ENCODE measurements around the gene RNF222. TPM values are rescaled to one million over a fixed set of nuclear protein-coding genes. Genes with fewer than 3 reads are reported as not detected.

The RNF222 gene
- polyA plus RNA-seq, 1 of the 3 experiments (the other 2 are of a cell fraction): not detected

DNA sequence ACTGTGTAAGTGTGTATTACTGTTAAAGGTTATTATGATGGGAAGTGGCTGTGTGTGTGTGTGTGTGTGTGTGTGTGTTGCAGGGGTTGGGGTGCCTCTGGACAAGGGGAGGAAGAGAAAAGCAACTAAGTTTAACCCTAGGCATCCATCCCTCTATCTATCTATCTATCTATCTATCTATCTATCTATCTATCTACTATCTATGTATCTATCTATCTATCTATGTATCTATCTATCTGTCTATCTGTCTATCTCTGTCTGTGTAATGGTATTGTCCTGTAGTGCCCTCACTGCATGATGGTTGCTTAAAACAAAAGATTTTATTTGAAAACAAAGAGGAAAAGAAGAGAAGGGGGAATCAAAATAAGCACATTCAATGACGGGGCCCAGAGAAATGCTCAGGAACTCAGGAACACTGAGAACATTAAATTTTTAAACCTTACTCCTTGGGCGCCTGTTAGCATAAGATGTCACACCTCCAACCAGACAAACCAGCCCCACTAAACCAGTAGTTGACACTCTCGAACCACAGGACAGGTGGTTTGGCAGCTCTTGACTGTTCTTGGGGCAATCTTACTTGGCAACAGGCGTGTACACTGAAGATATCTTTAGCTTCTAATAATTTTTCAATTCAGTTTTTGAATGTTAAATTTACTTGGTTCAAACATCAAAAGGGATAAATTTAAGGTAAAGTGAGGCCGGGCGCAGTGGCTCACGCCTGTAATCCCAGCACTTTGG is 9.5 kb downstream of the RNF222 start (continued):
- TF ChIP-seq, protein P1, sequence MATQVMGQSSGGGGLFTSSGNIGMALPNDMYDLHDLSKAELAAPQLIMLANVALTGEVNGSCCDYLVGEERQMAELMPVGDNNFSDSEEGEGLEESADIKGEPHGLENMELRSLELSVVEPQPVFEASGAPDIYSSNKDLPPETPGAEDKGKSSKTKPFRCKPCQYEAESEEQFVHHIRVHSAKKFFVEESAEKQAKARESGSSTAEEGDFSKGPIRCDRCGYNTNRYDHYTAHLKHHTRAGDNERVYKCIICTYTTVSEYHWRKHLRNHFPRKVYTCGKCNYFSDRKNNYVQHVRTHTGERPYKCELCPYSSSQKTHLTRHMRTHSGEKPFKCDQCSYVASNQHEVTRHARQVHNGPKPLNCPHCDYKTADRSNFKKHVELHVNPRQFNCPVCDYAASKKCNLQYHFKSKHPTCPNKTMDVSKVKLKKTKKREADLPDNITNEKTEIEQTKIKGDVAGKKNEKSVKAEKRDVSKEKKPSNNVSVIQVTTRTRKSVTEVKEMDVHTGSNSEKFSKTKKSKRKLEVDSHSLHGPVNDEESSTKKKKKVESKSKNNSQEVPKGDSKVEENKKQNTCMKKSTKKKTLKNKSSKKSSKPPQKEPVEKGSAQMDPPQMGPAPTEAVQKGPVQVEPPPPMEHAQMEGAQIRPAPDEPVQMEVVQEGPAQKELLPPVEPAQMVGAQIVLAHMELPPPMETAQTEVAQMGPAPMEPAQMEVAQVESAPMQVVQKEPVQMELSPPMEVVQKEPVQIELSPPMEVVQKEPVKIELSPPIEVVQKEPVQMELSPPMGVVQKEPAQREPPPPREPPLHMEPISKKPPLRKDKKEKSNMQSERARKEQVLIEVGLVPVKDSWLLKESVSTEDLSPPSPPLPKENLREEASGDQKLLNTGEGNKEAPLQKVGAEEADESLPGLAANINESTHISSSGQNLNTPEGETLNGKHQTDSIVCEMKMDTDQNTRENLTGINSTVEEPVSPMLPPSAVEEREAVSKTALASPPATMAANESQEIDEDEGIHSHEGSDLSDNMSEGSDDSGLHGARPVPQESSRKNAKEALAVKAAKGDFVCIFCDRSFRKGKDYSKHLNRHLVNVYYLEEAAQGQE (IDR thresholded peaks at IDR 0.05; ENCODE audit: low read depth, low read length): no peak
- TF ChIP-seq YY1 (IDR thresholded peaks at IDR 0.05; ENCODE audit: low read depth) (no peak), USF2 (IDR thresholded peaks at IDR 0.05; ENCODE audit: borderline replicate concordance, low read depth, low read length) (no peak), ELF1 (IDR thresholded peaks at IDR 0.05) (no peak)

DNA sequence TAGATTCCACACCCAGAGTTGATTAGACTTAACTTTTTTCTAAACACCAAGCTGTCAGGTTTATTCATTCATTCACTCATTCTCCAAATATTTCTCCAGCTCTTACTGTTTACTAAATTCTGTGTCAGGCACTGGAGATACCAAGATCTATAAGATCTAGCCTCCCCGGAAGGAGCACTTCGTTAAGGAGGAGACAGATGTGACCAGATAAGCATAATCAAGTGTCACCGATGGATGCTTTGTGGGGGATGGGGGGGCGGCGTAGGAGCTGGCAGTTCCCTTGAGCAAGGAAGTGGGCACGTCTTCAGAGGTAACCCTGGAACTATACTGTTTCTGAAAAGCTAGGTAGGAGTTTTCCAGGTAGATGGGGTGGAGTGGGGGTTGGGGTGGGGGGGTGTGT is 10.8 kb downstream of the RNF222 start:
- H3F3A ChIP-seq (replicated peaks; ENCODE audit: insufficient read depth): peaks cover 29% of the 10 kb centered on the region
- TF ChIP-seq FOXJ3 (CRISPR knock-in tag; IDR thresholded peaks at IDR 0.05): no peak
- TF ChIP-seq SIN3A (IDR thresholded peaks at IDR 0.05; ENCODE audit: borderline replicate concordance, low read depth, low read length): no peak
- no peak for TF ChIP-seq RFX5 (IDR thresholded peaks at IDR 0.05; ENCODE audit: low read length)
- no peak for TF ChIP-seq GATA2 (CRISPR knock-in tag; IDR thresholded peaks at IDR 0.05)
- TF ChIP-seq YY1 (IDR thresholded peaks at IDR 0.05; ENCODE audit: low read depth): no peak
- no peak for TF ChIP-seq ZBTB33 (IDR thresholded peaks at IDR 0.05; ENCODE audit: borderline replicate concordance, low read depth)
- no peak for TF ChIP-seq MXI1 (IDR thresholded peaks at IDR 0.05; ENCODE audit: low read depth, low read length)
- no peak for TF ChIP-seq MEF2A (IDR thresholded peaks at IDR 0.05; ENCODE audit: borderline replicate concordance, low read depth)
- H3K9me2 ChIP-seq: no peaks in the 10 kb centered on the region
- H4K20me1 ChIP-seq (ENCODE audit: insufficient read depth): peaks cover 5% of the 10 kb centered on the region
- H3K4me3 ChIP-seq (ENCODE audit: low read depth in 2 of 2, low read length in 1 of 2): no peak overlapping the region
- peaks cover 8 to 11% of the 10 kb centered on the region in 2 experiments; a peak in 2 of 4 replicates for H3K4me1 ChIP-seq (ENCODE audit: control insufficient read depth in 1 of 2, insufficient read depth in 2 of 2, low read depth in 1 of 2, low read length in 1 of 2)
- H3K4me2 ChIP-seq: no peak overlapping the region
- H3K36me3 ChIP-seq (replicated peaks in 1 of 2; ENCODE audit: control insufficient read depth in 1 of 2, insufficient read depth in 2 of 2, low read length in 1 of 2): peaks cover 0 to 5% of the 10 kb centered on the region in 2 experiments
- H3K79me2 ChIP-seq (ENCODE audit: insufficient read depth): peaks cover 12% of the 10 kb centered on the region
- no peak overlapping the region for H3K9ac ChIP-seq
- 96% methylated on average over 6 of the region's 6 CpGs for WGBS (ENCODE audit: low lambda C conversion rate)
- no peak for DNase-seq
- H3K27me3 ChIP-seq (ENCODE audit: insufficient read depth): no peaks in the 10 kb centered on the region
- POLR2A ChIA-PET: no interaction called here
- CTCF ChIA-PET: interaction anchor here (0.7 to 1.8 kb wide), 2 partner anchors 216 to 360 kb away, joined by 3 to 4 read pairs; no protein-coding TSS in a partner anchor
- no peak overlapping the region for H2AFZ ChIP-seq (ENCODE audit: low read depth)
- H3K9me3 ChIP-seq: no peaks in the 10 kb centered on the region
- no peak overlapping the region for H3K27ac ChIP-seq (ENCODE audit: low read depth in 2 of 2, low read length in 1 of 2)

Data from SK-N-SH (cell line).